Measurements from ENCODE around the gene YJEFN3. TPM values are rescaled to one million over a fixed set of nuclear protein-coding genes. Genes with fewer than 3 reads are reported as not detected.
A peak's percentile ranks its signal among the peaks of the same experiment; 100 is the strongest.

YJEFN3 gene
- total RNA-seq, 1 donor from 2014 or later, result 2.6 TPM

DNA sequence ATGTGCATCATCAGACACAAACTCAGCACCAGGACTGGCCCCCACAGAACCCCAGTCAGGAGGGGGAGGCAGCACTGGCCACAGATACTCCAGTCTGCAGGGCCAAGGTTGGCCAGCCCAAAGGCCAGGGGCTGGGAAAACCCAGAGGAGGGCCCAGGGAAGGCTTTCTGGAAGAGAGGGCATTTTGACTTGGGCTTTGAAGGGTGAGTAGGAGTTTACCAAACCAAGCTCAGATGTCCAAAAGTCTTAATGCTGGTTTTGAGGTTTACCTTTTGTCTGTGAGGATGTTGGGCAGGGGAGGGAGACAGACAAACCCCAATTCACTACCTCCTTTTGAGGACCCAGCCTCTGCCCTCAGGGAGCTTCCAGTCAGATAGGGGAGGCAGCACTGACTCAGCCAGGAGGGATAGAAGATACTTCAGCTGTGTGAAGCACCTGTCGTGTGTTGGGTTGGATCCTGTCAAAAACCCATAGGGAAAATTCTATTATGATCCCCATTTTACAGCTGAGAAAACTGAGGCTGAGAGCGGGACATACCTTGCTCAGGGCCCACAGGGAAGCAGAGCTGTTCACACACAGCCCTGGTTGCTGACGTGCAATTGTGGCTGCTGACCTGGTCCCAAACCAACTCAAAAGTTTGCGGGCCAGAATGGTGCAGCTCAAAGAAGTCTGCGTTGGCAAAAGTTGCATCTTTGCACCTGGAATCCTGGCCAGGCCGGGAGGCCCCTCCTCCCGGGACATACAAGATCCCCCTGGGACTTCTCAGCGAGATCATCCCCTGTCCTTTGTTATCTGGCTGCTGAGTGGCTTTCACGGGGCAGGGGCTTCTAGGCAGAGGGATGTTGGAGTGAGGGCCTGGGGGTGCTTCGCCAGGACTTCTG is 22.5 kb downstream of the YJEFN3 start:
- TF ChIP-seq, protein P1, sequence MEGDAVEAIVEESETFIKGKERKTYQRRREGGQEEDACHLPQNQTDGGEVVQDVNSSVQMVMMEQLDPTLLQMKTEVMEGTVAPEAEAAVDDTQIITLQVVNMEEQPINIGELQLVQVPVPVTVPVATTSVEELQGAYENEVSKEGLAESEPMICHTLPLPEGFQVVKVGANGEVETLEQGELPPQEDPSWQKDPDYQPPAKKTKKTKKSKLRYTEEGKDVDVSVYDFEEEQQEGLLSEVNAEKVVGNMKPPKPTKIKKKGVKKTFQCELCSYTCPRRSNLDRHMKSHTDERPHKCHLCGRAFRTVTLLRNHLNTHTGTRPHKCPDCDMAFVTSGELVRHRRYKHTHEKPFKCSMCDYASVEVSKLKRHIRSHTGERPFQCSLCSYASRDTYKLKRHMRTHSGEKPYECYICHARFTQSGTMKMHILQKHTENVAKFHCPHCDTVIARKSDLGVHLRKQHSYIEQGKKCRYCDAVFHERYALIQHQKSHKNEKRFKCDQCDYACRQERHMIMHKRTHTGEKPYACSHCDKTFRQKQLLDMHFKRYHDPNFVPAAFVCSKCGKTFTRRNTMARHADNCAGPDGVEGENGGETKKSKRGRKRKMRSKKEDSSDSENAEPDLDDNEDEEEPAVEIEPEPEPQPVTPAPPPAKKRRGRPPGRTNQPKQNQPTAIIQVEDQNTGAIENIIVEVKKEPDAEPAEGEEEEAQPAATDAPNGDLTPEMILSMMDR (IDR thresholded peaks at IDR 0.05), result no peak
- no peak for TF ChIP-seq EZH2 (IDR thresholded peaks at IDR 0.05)
- TF ChIP-seq EZH2phosphoT487 (IDR thresholded peaks at IDR 0.05), result no peak
- no peaks in the 10 kb centered on the region for H3K9me3 Mint-ChIP-seq
- Histone ChIP-seq H3K27ac (no peak overlapping the region), H4K20me1 (ENCODE audit: low read depth) (no peaks in the 10 kb centered on the region), H3K4me3 (no peak overlapping the region), H3K4me1 (no peaks in the 10 kb centered on the region), H3K79me2 (ENCODE audit: low read depth) (no peaks in the 10 kb centered on the region), H2AFZ (replicated peaks) (no peak overlapping the region), H3K9me3 (ENCODE audit: low read depth) (no peaks in the 10 kb centered on the region), H3K27me3 (no peaks in the 10 kb centered on the region), H3K36me3 (no peaks in the 10 kb centered on the region), H3F3A (ENCODE audit: low read depth) (peaks cover 12% of the 10 kb centered on the region), H3K9ac (no peak overlapping the region), H3K4me2 (no peak overlapping the region)
- no peaks in the 10 kb centered on the region for H3K36me3 Mint-ChIP-seq
- H3K4me3 Mint-ChIP-seq, result no peak overlapping the region
- peak; percentile 32 for DNase-seq (ENCODE audit: low spot score)
- H3K27ac Mint-ChIP-seq, result no peak overlapping the region
- H3K4me1 Mint-ChIP-seq, result peaks cover 4% of the 10 kb centered on the region
- peaks cover 13% of the 10 kb centered on the region for H3K27me3 Mint-ChIP-seq (ENCODE audit: insufficient read depth, low read depth)

DNA sequence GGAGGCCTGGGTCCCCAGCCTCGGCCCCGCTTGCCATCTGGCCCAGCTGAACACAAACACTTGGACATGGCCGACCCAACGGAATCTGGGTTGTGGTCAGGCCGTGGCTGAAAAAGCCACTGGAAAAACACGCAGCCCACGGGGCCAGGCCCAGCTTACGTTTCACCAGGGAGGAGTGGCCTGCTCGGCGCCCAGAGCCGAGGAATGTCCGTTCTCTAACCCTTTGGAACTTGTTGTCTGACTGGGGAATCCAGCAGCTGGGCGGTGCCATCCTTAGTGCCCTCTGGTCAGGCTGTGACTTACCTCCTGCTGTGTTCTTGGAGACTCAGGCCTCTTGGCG is 23.1 kb downstream of the YJEFN3 start:
- H3K27me3 ChIP-seq, result no peaks in the 10 kb centered on the region
- H3K4me3 ChIP-seq, result no peak overlapping the region
- H3K27me3 Mint-ChIP-seq (ENCODE audit: insufficient read depth, low read depth), result peaks cover 13% of the 10 kb centered on the region
- H3K4me1 ChIP-seq, result no peaks in the 10 kb centered on the region
- no peak overlapping the region for H2AFZ ChIP-seq (replicated peaks)
- no peak overlapping the region for H3K4me2 ChIP-seq
- TF ChIP-seq, protein P1 (IDR thresholded peaks at IDR 0.05), result no peak
- TF ChIP-seq EZH2phosphoT487 (IDR thresholded peaks at IDR 0.05) (no peak), EZH2 (IDR thresholded peaks at IDR 0.05) (no peak)
- H3K9ac ChIP-seq, result no peak overlapping the region
- DNase-seq (ENCODE audit: low spot score), result no peak
- H3K4me1 Mint-ChIP-seq, result peaks cover 4% of the 10 kb centered on the region
- no peak overlapping the region for H3K4me3 Mint-ChIP-seq
- H3K9me3 ChIP-seq (ENCODE audit: low read depth), result no peaks in the 10 kb centered on the region
- H3K9me3 Mint-ChIP-seq, result no peaks in the 10 kb centered on the region
- H3K27ac Mint-ChIP-seq, result peak overlapping the region; percentile 53
- H3F3A ChIP-seq (ENCODE audit: low read depth), result peaks cover 12% of the 10 kb centered on the region
- no peaks in the 10 kb centered on the region for H3K79me2 ChIP-seq (ENCODE audit: low read depth)
- no peak overlapping the region for H3K27ac ChIP-seq
- no peaks in the 10 kb centered on the region for H4K20me1 ChIP-seq (ENCODE audit: low read depth)
- H3K36me3 Mint-ChIP-seq, result no peaks in the 10 kb centered on the region
- H3K36me3 ChIP-seq, result no peaks in the 10 kb centered on the region

DNA sequence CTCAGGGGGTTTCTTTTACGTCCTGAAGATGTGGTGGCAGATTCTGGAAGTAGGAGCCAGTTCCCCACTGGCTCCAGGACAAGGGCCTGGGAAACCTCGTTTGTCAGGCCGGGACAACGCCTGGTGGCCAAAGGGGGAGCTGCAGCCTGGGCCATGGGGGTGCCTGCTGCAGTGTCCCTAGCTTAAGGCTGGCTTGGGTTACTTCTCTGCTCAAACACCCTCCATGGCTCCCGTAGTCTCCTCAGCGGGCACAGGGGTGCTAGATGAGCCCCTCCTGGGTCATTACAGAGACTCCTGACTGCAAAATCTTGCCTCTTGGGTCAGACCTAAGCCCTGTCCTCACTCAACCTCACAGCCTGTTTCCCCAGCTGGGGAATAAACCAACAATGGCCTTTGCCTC is 24.1 kb downstream of the YJEFN3 start:
- H3K9ac ChIP-seq, result no peak overlapping the region
- H3K27ac ChIP-seq, result no peak overlapping the region
- no peaks in the 10 kb centered on the region for H3K9me3 ChIP-seq (ENCODE audit: low read depth)
- TF ChIP-seq EZH2 (IDR thresholded peaks at IDR 0.05) (no peak), EZH2phosphoT487 (IDR thresholded peaks at IDR 0.05) (no peak)
- TF ChIP-seq, protein P1 (IDR thresholded peaks at IDR 0.05), result peak; percentile 64
- peaks cover 12% of the 10 kb centered on the region for H3F3A ChIP-seq (ENCODE audit: low read depth)
- H3K27me3 ChIP-seq, result no peaks in the 10 kb centered on the region
- no peak overlapping the region for H3K4me3 Mint-ChIP-seq
- no peaks in the 10 kb centered on the region for H4K20me1 ChIP-seq (ENCODE audit: low read depth)
- H3K4me2 ChIP-seq, result no peak overlapping the region
- H3K36me3 ChIP-seq, result no peaks in the 10 kb centered on the region
- H2AFZ ChIP-seq (replicated peaks), result peak overlapping the region; percentile 72
- H3K9me3 Mint-ChIP-seq, result no peaks in the 10 kb centered on the region
- H3K4me3 ChIP-seq, result no peak overlapping the region
- H3K4me1 Mint-ChIP-seq, result peaks cover 4% of the 10 kb centered on the region
- H3K4me1 ChIP-seq, result no peaks in the 10 kb centered on the region
- no peaks in the 10 kb centered on the region for H3K79me2 ChIP-seq (ENCODE audit: low read depth)
- peaks cover 13% of the 10 kb centered on the region for H3K27me3 Mint-ChIP-seq (ENCODE audit: insufficient read depth, low read depth)
- H3K36me3 Mint-ChIP-seq, result no peaks in the 10 kb centered on the region
- peak; percentile 65 for DNase-seq (ENCODE audit: low spot score)
- H3K27ac Mint-ChIP-seq, result no peak overlapping the region
